ENCODE measurements around the gene GCK.

GCK gene

GRCh38 chr7:44220358-44221112 lies 31.3 kb upstream of the GCK start:
- Histone ChIP-seq H3K9ac (ENCODE audit: low read length) (no peak overlapping the region), H3K4me3 (ENCODE audit: low read depth in 1 of 2, low read length in 2 of 2) (no peak overlapping the region), H3K27me3 (ENCODE audit: control insufficient read depth in 1 of 2, insufficient read depth in 2 of 2, low read length in 2 of 2) (peaks cover 0 to 22% of the 10 kb centered on the region in 2 donors), H3K36me3 (ENCODE audit: insufficient read depth, low read length) (no peaks in the 10 kb centered on the region), H3K4me1 (ENCODE audit: insufficient read depth, low read length) (no peaks in the 10 kb centered on the region), H3K9me3 (ENCODE audit: low read length) (no peaks in the 10 kb centered on the region), H3K27ac (ENCODE audit: low read depth, low read length) (no peak overlapping the region)

DNA sequence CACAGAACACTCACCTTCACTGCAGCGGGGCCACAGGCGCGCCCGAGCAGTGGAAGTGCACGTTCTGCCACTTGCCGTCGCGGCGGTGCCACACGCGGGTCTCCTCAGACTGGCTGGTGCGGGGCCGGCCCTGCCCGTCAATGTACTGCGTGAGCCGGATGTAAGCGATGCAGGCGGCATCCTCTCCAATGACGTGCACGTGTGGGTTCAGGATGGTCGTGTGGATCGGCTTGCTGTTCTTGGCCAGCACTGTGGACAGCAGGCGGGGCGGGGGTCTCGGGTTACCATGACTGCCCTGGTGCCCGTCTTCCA lies 30.8 kb upstream of the GCK start:
- H3K36me3 ChIP-seq (ENCODE audit: insufficient read depth, low read length) = no peaks in the 10 kb centered on the region
- H3K27me3 ChIP-seq (ENCODE audit: control insufficient read depth in 1 of 2, insufficient read depth in 2 of 2, low read length in 2 of 2) = peaks cover 0 to 17% of the 10 kb centered on the region in 2 donors
- H3K4me3 ChIP-seq (ENCODE audit: low read depth in 1 of 2, low read length in 2 of 2) = no peak overlapping the region
- no peaks in the 10 kb centered on the region for H3K9me3 ChIP-seq (ENCODE audit: low read length)
- H3K27ac ChIP-seq (ENCODE audit: low read depth, low read length) = no peak overlapping the region
- no peak overlapping the region for H3K9ac ChIP-seq (ENCODE audit: low read length)
- H3K4me1 ChIP-seq (ENCODE audit: insufficient read depth, low read length) = no peaks in the 10 kb centered on the region

- H3K9me3 ChIP-seq (ENCODE audit: low read length) = no peaks in the 10 kb centered on the region
- no peak overlapping the region for H3K27ac ChIP-seq (ENCODE audit: low read depth, low read length)
- no peaks in the 10 kb centered on the region for H3K36me3 ChIP-seq (ENCODE audit: insufficient read depth, low read length)
- no peak overlapping the region for H3K4me3 ChIP-seq (ENCODE audit: low read depth in 1 of 2, low read length in 2 of 2)
- H3K4me1 ChIP-seq (ENCODE audit: insufficient read depth, low read length) = no peaks in the 10 kb centered on the region
- H3K27me3 ChIP-seq (ENCODE audit: control insufficient read depth in 1 of 2, insufficient read depth in 2 of 2, low read length in 2 of 2) = peaks cover 0 to 12% of the 10 kb centered on the region in 2 donors
- H3K9ac ChIP-seq (ENCODE audit: low read length) = no peak overlapping the region
Observed at GRCh38 chr7:44219371-44220045, 30.3 kb upstream of the GCK start.

DNA sequence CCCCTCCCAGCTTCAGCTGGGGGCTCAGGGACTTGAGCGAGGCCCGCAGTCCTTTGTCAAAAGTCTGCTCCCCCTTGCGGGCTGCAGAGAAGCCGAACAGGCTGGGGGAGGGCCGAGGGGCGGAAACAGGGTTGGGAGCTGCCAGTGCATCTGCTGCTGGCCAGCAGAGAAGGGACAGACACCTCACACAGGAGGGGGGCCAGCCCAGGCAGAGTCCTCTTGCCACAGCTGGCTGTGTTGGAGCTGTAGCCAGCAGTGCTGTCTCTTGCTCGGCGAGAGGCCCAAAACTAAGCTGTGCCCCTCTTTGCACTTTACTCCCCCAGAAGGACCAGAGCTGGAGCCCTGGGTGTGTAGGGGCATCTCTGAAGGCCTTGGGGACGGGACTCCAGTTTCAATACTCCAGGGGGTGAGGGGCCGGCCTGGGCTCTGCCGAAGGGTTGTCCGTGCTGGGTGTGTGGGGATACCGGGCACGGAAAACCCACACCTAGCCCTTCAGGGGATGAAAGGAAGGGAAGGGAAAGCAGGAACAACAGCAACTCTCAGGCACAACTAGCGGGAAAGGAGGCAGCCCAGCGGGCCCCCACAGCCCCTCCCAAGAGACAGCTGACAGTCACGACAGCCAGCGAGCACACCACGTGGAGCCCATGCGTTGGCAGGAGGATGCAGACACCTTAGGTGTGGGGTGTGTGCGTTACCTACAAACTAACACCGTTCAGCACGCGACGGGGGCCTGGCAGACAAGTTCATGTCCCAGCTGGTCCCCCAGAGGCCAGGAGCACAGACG lies 29.4 kb upstream of the GCK start:
- Histone ChIP-seq H3K27me3 (ENCODE audit: control insufficient read depth in 1 of 2, insufficient read depth in 2 of 2, low read length in 2 of 2) (peaks cover 0 to 10% of the 10 kb centered on the region in 2 donors), H3K36me3 (ENCODE audit: insufficient read depth, low read length) (no peaks in the 10 kb centered on the region), H3K4me1 (ENCODE audit: insufficient read depth, low read length) (no peaks in the 10 kb centered on the region), H3K9ac (ENCODE audit: low read length) (no peak overlapping the region), H3K4me3 (ENCODE audit: low read depth in 1 of 2, low read length in 2 of 2) (no peak overlapping the region), H3K27ac (ENCODE audit: low read depth, low read length) (no peak overlapping the region), H3K9me3 (ENCODE audit: low read length) (no peaks in the 10 kb centered on the region)

GRCh38 chr7:44217852-44218402 lies 28.7 kb upstream of the GCK start:
- H3K27ac ChIP-seq (ENCODE audit: low read depth, low read length) = no peak overlapping the region

DNA sequence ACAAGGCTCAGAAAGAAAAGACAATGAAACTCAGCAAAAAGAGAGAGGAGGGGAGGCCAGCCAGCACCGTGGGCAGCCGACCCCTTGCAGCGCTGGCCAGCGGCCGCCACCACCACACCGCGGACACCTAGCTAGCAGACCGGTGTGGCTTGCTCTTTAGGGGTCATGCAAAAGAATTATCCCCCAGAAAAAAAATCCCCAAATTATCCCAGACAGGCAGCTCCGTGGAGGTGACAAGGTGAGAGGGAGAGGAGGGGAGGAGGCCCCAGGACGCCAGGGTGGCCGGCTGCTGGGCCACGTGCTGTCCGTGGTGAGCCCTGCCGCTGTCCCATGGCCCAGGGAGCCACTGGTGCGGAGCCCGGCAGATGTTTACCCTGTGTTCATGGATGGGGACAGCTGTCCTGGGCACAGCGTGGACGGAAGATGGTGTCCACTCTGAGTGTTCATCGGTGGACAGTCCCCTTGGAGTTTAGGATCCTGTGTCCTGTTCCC lies 28.0 kb upstream of the GCK start:
- Histone ChIP-seq H3K9ac (ENCODE audit: low read length) (no peak overlapping the region), H3K4me3 (ENCODE audit: low read depth in 1 of 2, low read length in 2 of 2) (no peak overlapping the region), H3K4me1 (ENCODE audit: insufficient read depth, low read length) (no peaks in the 10 kb centered on the region), H3K9me3 (ENCODE audit: low read length) (no peaks in the 10 kb centered on the region), H3K27ac (ENCODE audit: low read depth, low read length) (no peak overlapping the region), H3K27me3 (ENCODE audit: control insufficient read depth in 1 of 2, insufficient read depth in 2 of 2, low read length in 2 of 2) (peaks cover 0 to 10% of the 10 kb centered on the region in 2 donors), H3K36me3 (ENCODE audit: insufficient read depth, low read length) (peaks cover 10% of the 10 kb centered on the region)

More at GRCh38 chr7:44217852-44218402, 28.7 kb upstream of the GCK start:
- no peaks in the 10 kb centered on the region for H3K9me3 ChIP-seq (ENCODE audit: low read length)
- H3K27me3 ChIP-seq (ENCODE audit: control insufficient read depth in 1 of 2, insufficient read depth in 2 of 2, low read length in 2 of 2) = peaks cover 0 to 10% of the 10 kb centered on the region in 2 donors
- no peak overlapping the region for H3K9ac ChIP-seq (ENCODE audit: low read length)
- H3K36me3 ChIP-seq (ENCODE audit: insufficient read depth, low read length) = peaks cover 4% of the 10 kb centered on the region
- no peaks in the 10 kb centered on the region for H3K4me1 ChIP-seq (ENCODE audit: insufficient read depth, low read length)
- no peak overlapping the region for H3K4me3 ChIP-seq (ENCODE audit: low read depth in 1 of 2, low read length in 2 of 2)

- Histone ChIP-seq H3K27me3 (ENCODE audit: control insufficient read depth in 1 of 2, insufficient read depth in 2 of 2, low read length in 2 of 2) (peaks cover 0 to 10% of the 10 kb centered on the region in 2 donors), H3K9ac (ENCODE audit: low read length) (no peak overlapping the region), H3K4me1 (ENCODE audit: insufficient read depth, low read length) (no peaks in the 10 kb centered on the region), H3K4me3 (ENCODE audit: low read depth in 1 of 2, low read length in 2 of 2) (no peak overlapping the region), H3K27ac (ENCODE audit: low read depth, low read length) (no peak overlapping the region), H3K9me3 (ENCODE audit: low read length) (no peaks in the 10 kb centered on the region), H3K36me3 (ENCODE audit: insufficient read depth, low read length) (peaks cover 16% of the 10 kb centered on the region)
Observed at GRCh38 chr7:44216521-44217222, 27.4 kb upstream of the GCK start.

- Histone ChIP-seq H3K36me3 (ENCODE audit: insufficient read depth, low read length) (peaks cover 22% of the 10 kb centered on the region), H3K27ac (ENCODE audit: low read depth, low read length) (no peak overlapping the region), H3K4me1 (ENCODE audit: insufficient read depth, low read length) (no peaks in the 10 kb centered on the region), H3K4me3 (ENCODE audit: low read depth in 1 of 2, low read length in 2 of 2) (no peak overlapping the region), H3K27me3 (ENCODE audit: control insufficient read depth in 1 of 2, insufficient read depth in 2 of 2, low read length in 2 of 2) (peaks cover 0 to 8% of the 10 kb centered on the region in 2 donors), H3K9me3 (ENCODE audit: low read length) (no peaks in the 10 kb centered on the region), H3K9ac (ENCODE audit: low read length) (no peak overlapping the region)
Observed at GRCh38 chr7:44216019-44216418, 26.8 kb upstream of the GCK start.

DNA sequence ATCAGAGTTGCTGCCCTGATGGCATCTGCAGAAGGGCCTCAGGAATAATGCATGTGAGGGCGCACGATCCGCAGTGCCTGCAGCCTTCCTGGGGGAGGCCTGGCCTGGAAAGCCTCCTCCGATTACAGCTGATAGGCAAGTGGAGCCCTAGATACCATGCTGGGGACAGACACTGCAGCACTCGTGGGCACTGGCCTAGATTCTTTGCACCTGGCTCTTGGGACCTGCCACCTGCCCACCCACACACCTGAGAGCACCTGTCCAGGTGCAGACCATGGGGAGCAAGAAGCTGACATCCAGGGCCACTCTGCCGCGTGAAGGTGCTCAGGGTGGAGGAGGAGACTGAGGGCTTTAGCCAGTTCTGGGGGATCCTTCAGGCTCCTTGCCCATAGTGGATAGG lies 26.3 kb upstream of the GCK start:
- Histone ChIP-seq H3K4me1 (ENCODE audit: insufficient read depth, low read length) (no peaks in the 10 kb centered on the region), H3K27ac (ENCODE audit: low read depth, low read length) (no peak overlapping the region), H3K9ac (ENCODE audit: low read length) (no peak overlapping the region), H3K9me3 (ENCODE audit: low read length) (no peaks in the 10 kb centered on the region), H3K27me3 (ENCODE audit: control insufficient read depth in 1 of 2, insufficient read depth in 2 of 2, low read length in 2 of 2) (peaks cover 0 to 5% of the 10 kb centered on the region in 2 donors), H3K36me3 (ENCODE audit: insufficient read depth, low read length) (peaks cover 27% of the 10 kb centered on the region), H3K4me3 (ENCODE audit: low read depth in 1 of 2, low read length in 2 of 2) (no peak overlapping the region)

DNA sequence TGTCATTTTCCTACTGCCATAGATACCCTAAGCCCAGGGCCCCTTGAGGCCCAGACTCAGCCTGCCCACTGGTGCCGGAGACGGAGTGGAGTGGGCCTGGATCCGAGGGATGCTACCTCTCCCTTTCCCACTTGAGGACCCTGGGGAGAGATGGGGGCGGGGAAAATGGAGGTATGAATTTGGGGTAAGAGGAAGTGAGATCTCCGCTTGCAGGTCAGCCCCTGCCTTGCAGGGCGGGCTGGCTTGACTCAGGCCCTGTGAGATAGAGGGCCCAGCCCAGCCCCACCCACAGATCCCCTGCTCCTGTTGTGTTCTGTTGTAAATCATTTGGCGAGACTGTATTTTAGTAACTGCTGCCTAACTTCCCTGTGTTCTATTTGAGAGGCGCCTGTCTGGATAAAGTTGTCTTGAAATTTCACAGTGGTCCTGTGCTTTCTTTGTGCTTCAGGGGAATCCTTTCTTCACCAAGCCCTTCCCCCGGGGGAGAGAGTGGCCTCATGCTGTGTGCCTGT lies 24.7 kb upstream of the GCK start:
- H3K27me3 ChIP-seq (ENCODE audit: control insufficient read depth in 1 of 2, insufficient read depth in 2 of 2, low read length in 2 of 2) = peaks cover 0 to 5% of the 10 kb centered on the region in 2 donors
- H3K4me1 ChIP-seq (ENCODE audit: insufficient read depth, low read length) = no peaks in the 10 kb centered on the region
- H3K9me3 ChIP-seq (ENCODE audit: low read length) = no peaks in the 10 kb centered on the region
- H3K27ac ChIP-seq (ENCODE audit: low read depth, low read length) = no peak overlapping the region
- no peak overlapping the region for H3K9ac ChIP-seq (ENCODE audit: low read length)
- peaks cover 42% of the 10 kb centered on the region for H3K36me3 ChIP-seq (ENCODE audit: insufficient read depth, low read length)
- H3K4me3 ChIP-seq (ENCODE audit: low read depth in 1 of 2, low read length in 2 of 2) = no peak overlapping the region

All from muscle layer of colon (tissue), 2 donors.